Fibroblast of lung (primary cell): ENCODE data around the gene LPIN3.

Source experiments
- CTCF ChIP-seq, 2 donors: IDR thresholded peaks in 1 of 2; conservative IDR thresholded peaks in 1 of 2; 1 replicate in 1 of 2; 2 replicates in 1 of 2; pipeline ENCODE4 v1.5.1; 2011 to 2012; ENCODE audit warnings: low read length in 2 of 2, control low read depth in 1 of 2, inconsistent platforms in 1 of 2, low read depth in 1 of 2, mild to moderate bottlenecking in 1 of 2
- EZH2 ChIP-seq: IDR thresholded peaks from 2 replicates; pipeline ENCODE4 v1.5.1; 2012; ENCODE audit warnings: low read length, control low read depth, mild to moderate bottlenecking; ENCODE audit errors: missing control alignments

GRCh38 chr20:41327178-41327577 lies 13.4 kb upstream of the LPIN3 start:
- TF ChIP-seq CTCF (conservative IDR thresholded peaks at IDR 0.05 in 1 of 2, IDR thresholded peaks at IDR 0.05 in 1 of 2; ENCODE audit: low read depth in 1 of 2, low read length in 2 of 2) (no peak), EZH2 (no peak)
